Aorta (tissue), 5 donors: ENCODE results near the gene SNAP91. TPM values are rescaled to one million over a fixed set of nuclear protein-coding genes. Genes with fewer than 3 reads are reported as not detected.
A peak's percentile ranks its signal among the peaks of the same experiment; 100 is the strongest.

Experiments used
- ATAC-seq: fragments of 200-7000 bp; cut with Tn5 transposase; one replicate; pipeline ENCODE4 v1.9.1; 2022; ENCODE audit warnings: moderate library complexity; ENCODE audit not compliant: low FRiP score
- DNase-seq, 2 donors: peaks; one replicate each; pipeline ENCODE4 v3.0.0-alpha.2; 2020
- H3K27ac ChIP-seq, 2 donors: one replicate each; pipeline ENCODE4 v1.5.1; 2013; ENCODE audit warnings: low read length in 2 of 2, mild to moderate bottlenecking in 2 of 2, moderate library complexity in 2 of 2, control low read depth in 1 of 2, inconsistent platforms in 1 of 2, low read depth in 1 of 2
- H3K27me3 ChIP-seq, 2 donors: one replicate each; pipeline ENCODE4 v1.6.1; 2013; ENCODE audit warnings: control low read depth in 1 of 2, low read length in 1 of 2, mild to moderate bottlenecking in 1 of 2, moderate library complexity in 1 of 2; ENCODE audit not compliant: insufficient read depth in 2 of 2, control insufficient read depth in 1 of 2
- H3K36me3 ChIP-seq, 2 donors: one replicate each; pipeline ENCODE4 v1.6.1; 2013; ENCODE audit warnings: control low read depth in 1 of 2, low read length in 1 of 2, mild to moderate bottlenecking in 1 of 2; ENCODE audit not compliant: insufficient read depth in 2 of 2, control insufficient read depth in 1 of 2
- H3K4me1 ChIP-seq, 2 donors: one replicate each; pipeline ENCODE4 v1.6.1; 2013; ENCODE audit warnings: low read length in 2 of 2, control low read depth in 1 of 2, mild to moderate bottlenecking in 1 of 2, moderate library complexity in 1 of 2; ENCODE audit not compliant: insufficient read depth in 2 of 2, control insufficient read depth in 1 of 2
- H3K4me3 ChIP-seq, 2 donors: one replicate each; pipeline ENCODE4 v1.5.1; 2013; ENCODE audit warnings: low read length in 2 of 2, control low read depth in 1 of 2, mild to moderate bottlenecking in 1 of 2
- H3K9me3 ChIP-seq: one replicate; pipeline ENCODE4 v1.6.1; 2013; ENCODE audit warnings: mild to moderate bottlenecking, low read length; ENCODE audit not compliant: control insufficient read depth
- whole genome bisulfite sequencing, 2 donors: extraction: QIAGEN DNeasy Blood & Tissue Kit; methylation state at CpG; one replicate each; pipeline ENCODE4 v1.1.7; 2013; 5-methylcytosine and 5-hydroxymethylcytosine counted together
- intact Hi-C, 2 donors: fragments of 100-400 bp; cut with DNase I; formaldehyde crosslinking; loops; one replicate each; pipeline versions ENCODE4 v1.14.2 to v1.15.0; 2022
- polyA plus RNA-seq, 2 donors: library from polyadenylated mRNA; stranded (reverse); fragments of 200-250 nt; gene quantifications; one replicate each; pipeline ENCODE4 v1.2.3, GENCODE V29; 2013
- total RNA-seq, 2 donors: library from RNA; stranded (reverse); fragmentation: NEBNext Ultra II Directional; extraction: Animal tissue kit (Norgen Biotek cat#: 25700); gene quantifications; one replicate each; pipeline ENCODE4 v1.2.1, GENCODE V29; 2021
- donor health status: healthy with polysubstance abuse.
- donor health status: Bipolar disorder and iron deficiency.
- donor health status: DM: no; HTN: no; CAD: no.
- donor health status: DM: no; HTN: no; CAD: no.
- donor health status: DM: yes; HTN: yes; CAD: no.

Gene SNAP91
- total and polyA plus RNA-seq, 4 donors = 0.25 to 4.3 (median 1.3) TPM

- Histone ChIP-seq H3K36me3 (no peaks in the 10 kb centered on the region), H3K4me3 (no peak overlapping the region), H3K27me3 (no peaks in the 10 kb centered on the region), H3K27ac (no peak overlapping the region), H3K4me1 (no peaks in the 10 kb centered on the region), H3K9me3 (no peaks in the 10 kb centered on the region)
- intact Hi-C loops = no loop called here
- WGBS, 2 donors = 67 to 79% methylated on average over 5 of the region's 5 CpGs
- no peak for ATAC-seq
- no peak for DNase-seq
Observed at GRCh38 chr6:83546636-83547035, 162.3 kb downstream of the SNAP91 start.

GRCh38 chr6:83539678-83540077, 169.2 kb downstream of the SNAP91 start:
- peaks cover 0 to 3% of the 10 kb centered on the region in 2 donors for H3K4me1 ChIP-seq
- intact Hi-C loops = no loop called here
- H3K27me3 ChIP-seq = no peaks in the 10 kb centered on the region
- ATAC-seq (no peak), DNase-seq (no peak)
- no peaks in the 10 kb centered on the region for H3K9me3 ChIP-seq
- no peak overlapping the region for H3K4me3 ChIP-seq
- H3K36me3 ChIP-seq = no peaks in the 10 kb centered on the region
- 80 to 83% methylated on average over 4 of the region's 4 CpGs for WGBS, 2 donors
- no peak overlapping the region for H3K27ac ChIP-seq

GRCh38 chr6:83536647-83537589, 172.0 kb downstream of the SNAP91 start:
- 76 to 85% methylated on average over 4 of the region's 4 CpGs for WGBS, 2 donors
- intact Hi-C loops = no loop called here
- Histone ChIP-seq H3K27me3 (no peaks in the 10 kb centered on the region), H3K9me3 (no peaks in the 10 kb centered on the region), H3K27ac (no peak overlapping the region), H3K4me3 (no peak overlapping the region), H3K36me3 (no peaks in the 10 kb centered on the region), H3K4me1 (peaks cover 0 to 3% of the 10 kb centered on the region in 2 donors)
- ATAC-seq = no peak
- no peak for DNase-seq

- Histone ChIP-seq H3K27me3 (no peaks in the 10 kb centered on the region), H3K4me3 (no peak overlapping the region), H3K9me3 (no peaks in the 10 kb centered on the region), H3K36me3 (no peaks in the 10 kb centered on the region), H3K4me1 (peaks cover 0 to 3% of the 10 kb centered on the region in 2 donors), H3K27ac (no peak overlapping the region)
- peak; percentile 69 for ATAC-seq
- intact Hi-C loops = no loop called here
- peak in 1 of 2 donors; percentile 54 for DNase-seq
- WGBS, 2 donors = 47 to 56% methylated on average over 5 of the region's 5 CpGs
Observed at GRCh38 chr6:83536034-83536646, 172.8 kb downstream of the SNAP91 start.

- peaks cover 0 to 2% of the 10 kb centered on the region in 2 donors for H3K36me3 ChIP-seq
- no peak overlapping the region for H3K4me3 ChIP-seq
- H3K9me3 ChIP-seq = no peaks in the 10 kb centered on the region
- H3K4me1 ChIP-seq = peaks cover 0 to 2% of the 10 kb centered on the region in 2 donors
- intact Hi-C loops = no loop called here
- no peak overlapping the region for H3K27ac ChIP-seq
- 35 to 41% methylated on average over 4 of the region's 4 CpGs for WGBS, 2 donors
- DNase-seq (no peak), ATAC-seq (peak; percentile 49)
- no peaks in the 10 kb centered on the region for H3K27me3 ChIP-seq
Observed at GRCh38 chr6:83518816-83519480, 190.0 kb downstream of the SNAP91 start.

GRCh38 chr6:83517500-83517899, 191.4 kb downstream of the SNAP91 start:
- Histone ChIP-seq H3K4me3 (no peak overlapping the region), H3K36me3 (no peaks in the 10 kb centered on the region), H3K27ac (no peak overlapping the region), H3K9me3 (no peaks in the 10 kb centered on the region), H3K27me3 (no peaks in the 10 kb centered on the region), H3K4me1 (peaks cover 0 to 2% of the 10 kb centered on the region in 2 donors)
- ATAC-seq = no peak
- WGBS, 2 donors = 61 to 67% methylated on average over 1 of the region's 1 CpG
- DNase-seq = no peak
- intact Hi-C loops = no loop called here

- ATAC-seq (no peak), DNase-seq (no peak)
- Histone ChIP-seq H3K27me3 (no peaks in the 10 kb centered on the region), H3K9me3 (no peaks in the 10 kb centered on the region), H3K4me1 (peaks cover 0 to 2% of the 10 kb centered on the region in 2 donors), H3K36me3 (no peaks in the 10 kb centered on the region), H3K4me3 (no peak overlapping the region), H3K27ac (no peak overlapping the region)
- WGBS, 2 donors = 8 to 13% methylated on average over 4 of the region's 4 CpGs
- intact Hi-C loops = loop anchor here (2.0 to 5.0 kb wide), 4 partner anchors 83 to 448 kb away; partner anchors contain the start of genes ME1 (in 2 of the 2) and DOP1A (in 1 of the 2)
Observed at GRCh38 chr6:83514866-83515466, 193.9 kb downstream of the SNAP91 start.

- no peak overlapping the region for H3K27ac ChIP-seq
- no peak overlapping the region for H3K4me3 ChIP-seq
Observed at GRCh38 chr6:83514466-83514865, 194.4 kb downstream of the SNAP91 start.

More at GRCh38 chr6:83514466-83514865, 194.4 kb downstream of the SNAP91 start:
- DNase-seq (no peak), ATAC-seq (no peak)
- peaks cover 0 to 2% of the 10 kb centered on the region in 2 donors for H3K4me1 ChIP-seq
- intact Hi-C loops = loop anchor here (2.0 to 5.0 kb wide), 4 partner anchors 82 to 448 kb away; partner anchors contain the start of genes ME1 (in 2 of the 2) and DOP1A (in 1 of the 2)
- no peaks in the 10 kb centered on the region for H3K9me3 ChIP-seq
- WGBS, 2 donors = 3 to 14% methylated on average over 1 of the region's 1 CpG
- no peaks in the 10 kb centered on the region for H3K36me3 ChIP-seq
- no peaks in the 10 kb centered on the region for H3K27me3 ChIP-seq
